IPS-18c (cell line): Measurements from ENCODE around the gene RAP2A.

Experiments
- H3K4me3 ChIP-seq: 2 replicates; pipeline ENCODE4 v1.7.0; 2013; ENCODE audit warnings: low read depth, mild to moderate bottlenecking, low read length, moderate library complexity; ENCODE audit not compliant: insufficient read depth
- H3K9me3 ChIP-seq: one replicate; pipeline ENCODE4 v1.6.1; 2013; ENCODE audit warnings: mild to moderate bottlenecking, low read length, moderate library complexity; ENCODE audit not compliant: control insufficient read depth, insufficient read depth

RAP2A gene

DNA sequence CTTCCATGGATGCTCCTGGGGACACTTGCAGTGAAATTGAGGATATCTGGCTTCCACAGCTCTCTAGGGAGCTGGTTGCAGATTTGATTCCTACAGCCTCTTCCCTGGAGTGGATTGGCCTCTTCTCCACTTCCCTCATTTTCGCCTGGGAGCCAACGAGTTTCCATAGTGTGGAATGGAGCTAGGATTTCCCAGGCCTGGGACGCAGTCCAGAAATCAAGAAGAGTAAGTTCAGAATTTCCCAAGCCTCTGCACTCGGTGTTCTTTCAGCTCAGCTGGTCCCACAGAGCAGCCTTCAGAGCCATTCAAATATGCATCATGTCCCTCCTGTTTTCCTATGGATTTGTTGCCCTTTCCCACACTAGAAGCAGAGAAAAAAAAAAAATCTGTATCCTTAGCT, 68.2 kb downstream of the RAP2A start:
- no peak overlapping the region for H3K4me3 ChIP-seq

DNA sequence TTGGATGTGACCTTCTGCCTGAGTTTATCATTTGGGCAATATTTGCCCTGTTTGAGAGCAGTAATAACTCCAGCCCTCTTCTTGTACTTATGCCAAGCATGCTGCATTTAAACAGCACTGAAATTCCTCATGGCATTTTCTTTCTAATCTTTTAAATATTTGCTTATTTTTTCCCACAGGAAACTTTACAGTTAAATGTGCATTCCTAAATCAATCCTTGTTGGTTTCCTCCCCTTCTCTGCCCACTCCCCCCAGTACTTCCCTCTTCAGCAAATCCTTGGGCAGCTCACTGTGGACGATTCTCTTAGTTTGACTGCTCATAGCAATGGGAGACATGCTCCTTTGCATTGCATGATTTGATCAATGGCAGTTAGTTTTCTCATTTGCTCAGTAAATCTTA, 68.7 kb downstream of the RAP2A start:
- Histone ChIP-seq H3K9me3 (no peaks in the 10 kb centered on the region), H3K4me3 (no peak overlapping the region)

More for the DNA sequence above, 68.2 kb downstream of the RAP2A start:
- H3K9me3 ChIP-seq = no peaks in the 10 kb centered on the region

DNA sequence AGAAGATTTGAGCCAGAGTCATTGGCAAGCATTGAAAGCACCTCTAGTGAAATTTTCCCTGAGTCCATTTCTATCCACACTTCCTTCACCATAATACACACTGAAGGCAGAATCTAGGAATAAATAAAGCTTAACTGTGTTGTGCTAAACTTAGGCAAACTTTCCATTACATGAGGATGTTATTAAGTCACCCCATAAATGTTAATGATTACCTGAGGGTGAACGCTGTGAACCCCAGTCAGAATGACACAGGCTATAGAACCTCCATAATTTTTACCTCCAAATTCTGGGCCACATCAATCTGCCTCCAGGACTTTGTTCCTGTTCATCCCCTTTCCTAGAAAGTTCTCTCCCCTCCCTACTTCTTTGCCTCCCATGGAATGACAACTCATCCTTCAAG, 71.0 kb downstream of the RAP2A start:
- Histone ChIP-seq H3K9me3 (no peaks in the 10 kb centered on the region), H3K4me3 (no peak overlapping the region)

- H3K9me3 ChIP-seq = no peaks in the 10 kb centered on the region
- no peak overlapping the region for H3K4me3 ChIP-seq
Measured at GRCh38 chr13:97506511-97506910, 72.5 kb downstream of the RAP2A start.

- H3K4me3 ChIP-seq = no peak overlapping the region
- no peaks in the 10 kb centered on the region for H3K9me3 ChIP-seq
Measured at GRCh38 chr13:97512732-97513131, 78.8 kb downstream of the RAP2A start.

DNA sequence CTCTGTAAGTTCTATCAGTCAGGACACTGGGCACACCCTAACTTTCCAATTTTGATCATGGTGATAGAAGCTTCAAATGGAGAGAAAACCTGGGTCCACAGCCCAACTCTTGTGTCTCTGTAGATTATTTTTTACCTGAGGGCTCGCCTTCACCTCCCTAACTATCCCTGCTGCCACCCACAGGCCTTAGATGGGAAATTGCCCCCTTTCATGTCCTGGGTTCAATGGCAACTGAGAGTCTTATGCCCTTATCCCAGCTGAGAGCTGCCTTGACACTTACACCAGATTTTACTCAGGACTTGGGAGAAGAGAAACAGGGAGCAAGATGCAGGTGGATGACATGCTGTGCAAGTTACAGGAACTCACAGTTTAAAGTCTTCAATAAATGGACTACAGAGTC, 81.7 kb downstream of the RAP2A start:
- no peak overlapping the region for H3K4me3 ChIP-seq
- H3K9me3 ChIP-seq = no peaks in the 10 kb centered on the region

- H3K4me3 ChIP-seq = no peak overlapping the region
- no peaks in the 10 kb centered on the region for H3K9me3 ChIP-seq
Measured at GRCh38 chr13:97517967-97518366, 84.0 kb downstream of the RAP2A start.
